Adrenal gland (tissue), 12 donors: ENCODE data around the gene MYBPHL. TPM values are rescaled to one million over a fixed set of nuclear protein-coding genes. Genes with fewer than 3 reads are reported as not detected.

ENCODE experiments used
- DNase-seq, 7 donors: peaks; one replicate each; pipeline ENCODE4 v3.0.0-alpha.2; 2019 to 2020
- H3K27ac ChIP-seq, 5 donors: fragments of 200-600 bp; sonication (generic) in 4 of 5; 1 replicate in 3 of 5; 2 replicates in 2 of 5; pipeline versions ENCODE4 v1.5.1 to v1.8.0; 2016 to 2020; ENCODE audit warnings: mild to moderate bottlenecking in 1 of 5
- H3K27me3 ChIP-seq: fragments of 200-600 bp; 2 replicates; pipeline ENCODE4 v1.8.0; 2021
- H3K36me3 ChIP-seq, 2 donors: fragments of 200-600 bp; replicated peaks in 1 of 2; 1 replicate in 1 of 2; 2 replicates in 1 of 2; pipeline versions ENCODE4 v1.5.1 to v1.8.0; 2018 to 2022
- H3K4me1 ChIP-seq, 2 donors: fragments of 200-600 bp; replicated peaks in 1 of 2; 1 replicate in 1 of 2; 2 replicates in 1 of 2; pipeline versions ENCODE4 v1.5.1 to v1.8.0; 2018 to 2021
- H3K4me3 ChIP-seq, 4 donors: fragments of 200-600 bp; sonication (generic) in 3 of 4; one replicate each; pipeline ENCODE4 v1.5.1; 2016 to 2018
- H3K9me3 ChIP-seq, 3 donors: fragments of 200-600 bp; sonication (generic) in 1 of 3; replicated peaks in 1 of 3; 1 replicate in 2 of 3; 2 replicates in 1 of 3; pipeline versions ENCODE4 v1.5.1 to v1.8.0; 2016 to 2021
- CTCF ChIP-seq, 6 experiments: fragments of 450-650 bp in 4 of 6; fragments of 200-600 bp in 2 of 6; sonication (generic) in 1 of 6; IDR thresholded peaks; 1 replicate in 5 of 6; 2 replicates in 1 of 6; pipeline versions ENCODE4 v1.5.1 to v1.8.0; 2016 to 2021; ENCODE audit warnings: antibody characterized with exemption in 6 of 6, mild to moderate bottlenecking in 2 of 6, moderate library complexity in 1 of 6
- POLR2A ChIP-seq, 2 donors: fragments of 450-650 bp; IDR thresholded peaks; one replicate each; pipeline ENCODE4 v1.6.1; 2017; ENCODE audit warnings: antibody characterized with exemption in 2 of 2, mild to moderate bottlenecking in 2 of 2, moderate library complexity in 1 of 2
- WGBS, 4 donors: extraction: QIAGEN DNeasy Blood & Tissue Kit in 2 of 4; methylation state at CpG; one replicate each; pipeline versions ENCODE4 v1.1.5 to v1.1.7; 2013 to 2017; 5-methylcytosine and 5-hydroxymethylcytosine counted together
- intact Hi-C, 2 donors: fragments of 100-400 bp; cut with DNase I; formaldehyde crosslinking; loops; one replicate each; pipeline versions ENCODE4 v1.14.1 to v1.15.0; 2022 to 2023
- polyA plus RNA-seq, 3 donors: library from polyadenylated mRNA; stranded (reverse); fragments of 200-250 nt in 2 of 3; fragments of 350-450 nt in 1 of 3; fragmentation: Illumina TruSeq in 1 of 3; extraction: RNeasy Lipid Tissue Mini Kit (QIAGEN cat#74804) in 1 of 3; gene quantifications; one replicate each; pipeline ENCODE4 v1.2.3, GENCODE V29; 2013 to 2014
- total RNA-seq, 9 donors: library from RNA; depleted of rRNA in 4 of 9; stranded (reverse); fragments of >200 nt in 4 of 9; fragments of 120-200 nt in 1 of 9; fragmentation: NEBNext Ultra II Directional in 1 of 9; extraction: Animal tissue kit (Norgen Biotek cat#: 25700) in 1 of 9; gene quantifications; one replicate each; pipeline versions ENCODE4 v1.1.0 to v1.2.4, GENCODE V29; 2013 to 2023
- donor health status: healthy with polysubstance abuse.
- donor health status: Bipolar disorder and iron deficiency.
- donor health status: DM: yes; HTN: yes; CAD: no.
- donor health status: DM: no; HTN: no; CAD: no.
- donor health status: DM: no; HTN: no; CAD: no.
- donor health status: DM: yes; HTN: yes; CAD: no.

The MYBPHL gene
- total and polyA plus RNA-seq, 12 donors: 0.32 to 12.3 (median 0.51) TPM; not detected in 6

GRCh38 chr1:109252167-109252892, 54.5 kb downstream of the MYBPHL start:
- intact Hi-C loops: no loop called here
- WGBS, 4 donors: 95 to 99% (median 98%) methylated on average over 14 to 31 of the region's 31 CpGs

DNA sequence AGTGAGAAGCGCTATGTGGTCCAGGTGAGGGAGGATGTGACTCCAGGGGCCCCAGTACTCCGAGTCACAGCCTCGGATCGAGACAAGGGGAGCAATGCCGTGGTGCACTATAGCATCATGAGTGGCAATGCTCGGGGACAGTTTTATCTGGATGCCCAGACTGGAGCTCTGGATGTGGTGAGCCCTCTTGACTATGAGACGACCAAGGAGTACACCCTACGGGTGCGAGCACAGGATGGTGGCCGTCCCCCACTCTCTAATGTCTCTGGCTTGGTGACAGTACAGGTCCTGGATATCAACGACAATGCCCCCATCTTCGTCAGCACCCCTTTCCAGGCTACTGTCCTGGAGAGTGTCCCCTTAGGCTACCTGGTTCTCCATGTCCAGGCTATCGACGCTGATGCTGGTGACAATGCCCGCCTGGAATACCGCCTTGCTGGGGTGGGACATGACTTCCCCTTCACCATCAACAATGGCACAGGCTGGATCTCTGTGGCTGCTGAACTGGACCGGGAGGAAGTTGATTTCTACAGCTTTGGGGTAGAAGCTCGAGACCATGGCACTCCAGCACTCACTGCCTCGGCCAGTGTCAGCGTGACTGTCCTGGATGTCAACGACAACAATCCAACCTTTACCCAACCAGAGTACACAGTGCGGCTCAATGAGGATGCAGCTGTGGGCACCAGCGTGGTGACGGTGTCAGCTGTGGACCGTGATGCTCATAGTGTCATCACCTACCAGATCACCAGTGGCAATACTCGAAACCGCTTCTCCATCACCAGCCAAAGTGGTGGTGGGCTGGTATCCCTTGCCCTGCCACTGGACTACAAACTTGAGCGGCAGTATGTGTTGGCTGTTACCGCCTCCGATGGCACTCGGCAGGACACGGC, 55.3 kb downstream of the MYBPHL start:
- Histone ChIP-seq H3K27ac (no peak overlapping the region), H3K4me1 (peaks cover 0 to 14% of the 10 kb centered on the region in 2 donors), H3K4me3 (no peak overlapping the region), H3K36me3 (no peaks in the 10 kb centered on the region), H3K27me3 (no peaks in the 10 kb centered on the region), H3K9me3 (no peaks in the 10 kb centered on the region)
- WGBS, 4 donors: 92 to 98% (median 95%) methylated on average over 16 to 32 of the region's 32 CpGs
- TF ChIP-seq CTCF (IDR thresholded peaks at IDR 0.05): no peak
- no peak for TF ChIP-seq POLR2A (IDR thresholded peaks at IDR 0.05)
- peak in 1 of 7 donors; percentile 10 for DNase-seq
- intact Hi-C loops: no loop called here

More at GRCh38 chr1:109252167-109252892, 54.5 kb downstream of the MYBPHL start:
- Histone ChIP-seq H3K4me1 (peaks cover 0 to 14% of the 10 kb centered on the region in 2 donors), H3K27me3 (no peaks in the 10 kb centered on the region), H3K27ac (peak overlapping the region in 1 of 5 donors; percentile 60), H3K36me3 (no peaks in the 10 kb centered on the region), H3K4me3 (no peak overlapping the region), H3K9me3 (no peaks in the 10 kb centered on the region)
- TF ChIP-seq CTCF (IDR thresholded peaks at IDR 0.05) (no peak), POLR2A (IDR thresholded peaks at IDR 0.05) (no peak)
- DNase-seq: no peak

- WGBS, 4 donors: 91 to 96% (median 94%) methylated on average over 15 to 33 of the region's 33 CpGs
- H3K4me1 ChIP-seq: peaks cover 0 to 14% of the 10 kb centered on the region in 2 donors
- no peak overlapping the region for H3K4me3 ChIP-seq
- no peaks in the 10 kb centered on the region for H3K9me3 ChIP-seq
- no peak for DNase-seq
- intact Hi-C loops: no loop called here
- TF ChIP-seq CTCF (IDR thresholded peaks at IDR 0.05) (no peak), POLR2A (IDR thresholded peaks at IDR 0.05) (no peak)
- H3K36me3 ChIP-seq: no peaks in the 10 kb centered on the region
- no peaks in the 10 kb centered on the region for H3K27me3 ChIP-seq
- no peak overlapping the region for H3K27ac ChIP-seq
These were observed 56.1 kb downstream of the MYBPHL start for GRCh38 chr1:109250454-109251276.
